GM12878 (cell line): ENCODE data around the gene PCLO. TPM values are rescaled to one million over a fixed set of nuclear protein-coding genes. Genes with fewer than 3 reads are reported as not detected.

ENCODE experiments used
- CHD2 ChIP-seq: IDR thresholded peaks from 2 replicates; pipeline ENCODE4 v1.6.1; 2011; ENCODE audit warnings: low read depth, low read length, improper control_type of control experiment, borderline replicate concordance
- E2F4 ChIP-seq: IDR thresholded peaks from 2 replicates; pipeline ENCODE4 v1.6.1; 2012; ENCODE audit warnings: low read depth, low read length, improper control_type of control experiment
- ETV6 ChIP-seq, 2 experiments: fragments of 450-650 bp in 1 of 2; IDR thresholded peaks in 1 of 2; conservative IDR thresholded peaks in 1 of 2; 2 replicates each; pipeline ENCODE4 v1.6.1; 2014; ENCODE audit warnings: antibody characterized with exemption in 1 of 2, borderline replicate concordance in 1 of 2, low read depth in 1 of 2, mild to moderate bottlenecking in 1 of 2, moderate library complexity in 1 of 2
- EZH2 ChIP-seq: IDR thresholded peaks from 2 replicates; pipeline ENCODE4 v1.6.1; 2012; ENCODE audit warnings: low read depth, mild to moderate bottlenecking, control low read depth, inconsistent platforms, low read length, borderline replicate concordance; ENCODE audit not compliant: control insufficient read depth
- FOXM1 ChIP-seq: IDR thresholded peaks from 2 replicates; pipeline ENCODE4 v1.6.1; 2012; ENCODE audit warnings: low read depth, mild to moderate bottlenecking, inconsistent platforms, low read length, moderate library complexity
- HDAC2 ChIP-seq: fragments of 200-600 bp; sonication (generic); IDR thresholded peaks from 2 replicates; pipeline ENCODE4 v1.6.1; 2017
- IKZF1 ChIP-seq: fragments of 450-650 bp; conservative IDR thresholded peaks from 2 replicates; pipeline ENCODE4 v1.6.1; 2017; ENCODE audit warnings: antibody characterized with exemption, mild to moderate bottlenecking
- MEF2B ChIP-seq: fragments of 450-650 bp; IDR thresholded peaks from 2 replicates; pipeline ENCODE4 v1.6.1; 2018; ENCODE audit warnings: mild to moderate bottlenecking, moderate library complexity; ENCODE audit not compliant: partially characterized antibody, poor library complexity, severe bottlenecking
- NFXL1 ChIP-seq: fragments of 450-650 bp; IDR thresholded peaks from 2 replicates; pipeline ENCODE4 v1.6.1; 2017; ENCODE audit warnings: antibody characterized with exemption, mild to moderate bottlenecking, borderline replicate concordance
- PAX8 ChIP-seq: fragments of 450-650 bp; IDR thresholded peaks from 2 replicates; pipeline ENCODE4 v1.6.1; 2017; ENCODE audit warnings: mild to moderate bottlenecking, moderate library complexity
- PML ChIP-seq: IDR thresholded peaks from 2 replicates; pipeline ENCODE4 v1.6.1; 2012; ENCODE audit warnings: low read length, inconsistent platforms
- POLR2AphosphoS5 ChIP-seq: IDR thresholded peaks from 2 replicates; pipeline ENCODE4 v1.6.1; 2011; ENCODE audit warnings: mild to moderate bottlenecking, low read length, inconsistent platforms
- RAD21 ChIP-seq: IDR thresholded peaks from 2 replicates; pipeline ENCODE4 v1.6.1; 2011; ENCODE audit warnings: mild to moderate bottlenecking, low read depth, low read length, moderate library complexity; ENCODE audit not compliant: insufficient read depth
- RELA ChIP-seq: fragments of 450-650 bp; IDR thresholded peaks from 2 replicates; pipeline ENCODE4 v1.8.0; 2014; ENCODE audit warnings: borderline replicate concordance; ENCODE audit not compliant: partially characterized antibody
- SUPT20H ChIP-seq: IDR thresholded peaks from 2 replicates; pipeline ENCODE4 v1.6.1; 2011; ENCODE audit warnings: low read depth, mild to moderate bottlenecking, low read length, moderate library complexity, borderline replicate concordance; ENCODE audit not compliant: control insufficient read depth
- TBL1XR1 ChIP-seq: IDR thresholded peaks from 2 replicates; pipeline ENCODE4 v1.6.1; 2012; ENCODE audit warnings: low read depth, low read length, improper control_type of control experiment
- TCF7 ChIP-seq: IDR thresholded peaks from 2 replicates; pipeline ENCODE4 v1.6.1; 2014; ENCODE audit warnings: antibody characterized with exemption, borderline replicate concordance
- ZNF622 ChIP-seq: fragments of 450-650 bp; IDR thresholded peaks from 2 replicates; pipeline ENCODE4 v1.6.1; 2017; ENCODE audit warnings: mild to moderate bottlenecking, inconsistent platforms
- polyA plus RNA-seq, 11 experiments: library from polyadenylated mRNA; depleted of rRNA in 4 of 11; unstranded in 6 of 11; stranded (reverse) in 5 of 11; fragments of >200 nt; fragmentation: Nextera tagmentation in 4 of 11; fragmentation: Illumina TruSeq in 1 of 11; extraction: Ambion mirVana in 4 of 11; extraction: Trizol in 1 of 11; gene quantifications; 1 replicate in 1 of 11; 2 replicates in 10 of 11; pipeline versions ENCODE4 v1.2.1 to v1.2.3, GENCODE V29; 2011 to 2016; ENCODE audit warnings: inconsistent platforms in 2 of 11, missing spikeins in 2 of 11, low read depth in 1 of 11
- total RNA-seq, 4 experiments: library from RNA; depleted of rRNA in 3 of 4; stranded (reverse); fragments of >200 nt in 3 of 4; fragmentation: Illumina TruSeq in 1 of 4; extraction: Trizol in 1 of 4; gene quantifications; 2 replicates each; pipeline versions ENCODE4 v1.2.1 to v1.2.3, GENCODE V29; 2013 to 2021
- TF ChIP-seq, protein P1 (sequence below): fragments of 450-650 bp; IDR thresholded peaks from 2 replicates; pipeline ENCODE4 v1.6.1; 2016; ENCODE audit warnings: mild to moderate bottlenecking
- TF ChIP-seq, protein P2 (sequence below): fragments of 450-650 bp; conservative IDR thresholded peaks from 2 replicates; pipeline ENCODE4 v1.6.1; 2017; ENCODE audit warnings: mild to moderate bottlenecking, moderate library complexity
- TF ChIP-seq, protein P3 (sequence below): IDR thresholded peaks from 2 replicates; pipeline ENCODE4 v1.6.1; 2012; ENCODE audit warnings: improper control_type of control experiment, low read depth, low read length; ENCODE audit not compliant: insufficient replicate concordance

The PCLO gene
- total and polyA plus RNA-seq, 10 of the 15 experiments (the other 5 are each of a cell fraction or from before 2014, with no cell fraction given), result 0.01 to 0.08 (median 0.03) TPM; not detected in 6

DNA sequence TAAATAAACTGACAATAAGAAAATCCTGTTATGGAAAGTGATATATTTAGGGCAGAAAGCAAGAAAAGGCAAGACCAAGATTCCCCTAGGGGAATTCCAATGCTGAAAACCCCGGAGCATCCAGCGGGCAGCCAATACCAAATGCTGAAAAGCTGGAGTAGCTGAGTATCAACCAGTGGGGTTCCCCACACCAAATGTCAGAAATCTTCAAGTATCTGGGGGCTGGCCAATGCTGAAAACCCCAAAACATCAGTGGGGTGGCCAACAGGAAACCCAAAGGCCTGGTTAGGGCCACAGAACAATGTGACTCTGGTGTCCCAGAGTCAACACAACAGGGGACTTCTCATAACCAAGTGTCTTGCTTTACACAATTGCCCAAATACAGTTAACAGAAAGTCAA lies 447.3 kb downstream of the PCLO start (continued):
- TF ChIP-seq RELA (peak; percentile 32), TBL1XR1 (no peak), HDAC2 (no peak), FOXM1 (0 out of 2 replicates have a peak, but pooled peaks have one; percentile 53), IKZF1 (peak; percentile 62), MEF2B (no peak), ZNF622 (no peak), SUPT20H (no peak), ETV6 (conservative IDR thresholded peaks at IDR 0.05 in 1 of 2, IDR thresholded peaks at IDR 0.05 in 1 of 2; ENCODE audit: borderline replicate concordance in 1 of 2, low read depth in 1 of 2) (no peak), EZH2 (no peak), PML (no peak), POLR2AphosphoS5 (no peak), PAX8 (no peak), CHD2 (no peak), RAD21 (no peak), NFXL1 (no peak), TCF7 (no peak), E2F4 (no peak)
- TF ChIP-seq, protein P1, sequence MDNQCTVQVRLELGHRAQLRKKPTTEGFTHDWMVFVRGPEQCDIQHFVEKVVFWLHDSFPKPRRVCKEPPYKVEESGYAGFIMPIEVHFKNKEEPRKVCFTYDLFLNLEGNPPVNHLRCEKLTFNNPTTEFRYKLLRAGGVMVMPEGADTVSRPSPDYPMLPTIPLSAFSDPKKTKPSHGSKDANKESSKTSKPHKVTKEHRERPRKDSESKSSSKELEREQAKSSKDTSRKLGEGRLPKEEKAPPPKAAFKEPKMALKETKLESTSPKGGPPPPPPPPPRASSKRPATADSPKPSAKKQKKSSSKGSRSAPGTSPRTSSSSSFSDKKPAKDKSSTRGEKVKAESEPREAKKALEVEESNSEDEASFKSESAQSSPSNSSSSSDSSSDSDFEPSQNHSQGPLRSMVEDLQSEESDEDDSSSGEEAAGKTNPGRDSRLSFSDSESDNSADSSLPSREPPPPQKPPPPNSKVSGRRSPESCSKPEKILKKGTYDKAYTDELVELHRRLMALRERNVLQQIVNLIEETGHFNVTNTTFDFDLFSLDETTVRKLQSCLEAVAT, result no peak
- TF ChIP-seq, protein P2, sequence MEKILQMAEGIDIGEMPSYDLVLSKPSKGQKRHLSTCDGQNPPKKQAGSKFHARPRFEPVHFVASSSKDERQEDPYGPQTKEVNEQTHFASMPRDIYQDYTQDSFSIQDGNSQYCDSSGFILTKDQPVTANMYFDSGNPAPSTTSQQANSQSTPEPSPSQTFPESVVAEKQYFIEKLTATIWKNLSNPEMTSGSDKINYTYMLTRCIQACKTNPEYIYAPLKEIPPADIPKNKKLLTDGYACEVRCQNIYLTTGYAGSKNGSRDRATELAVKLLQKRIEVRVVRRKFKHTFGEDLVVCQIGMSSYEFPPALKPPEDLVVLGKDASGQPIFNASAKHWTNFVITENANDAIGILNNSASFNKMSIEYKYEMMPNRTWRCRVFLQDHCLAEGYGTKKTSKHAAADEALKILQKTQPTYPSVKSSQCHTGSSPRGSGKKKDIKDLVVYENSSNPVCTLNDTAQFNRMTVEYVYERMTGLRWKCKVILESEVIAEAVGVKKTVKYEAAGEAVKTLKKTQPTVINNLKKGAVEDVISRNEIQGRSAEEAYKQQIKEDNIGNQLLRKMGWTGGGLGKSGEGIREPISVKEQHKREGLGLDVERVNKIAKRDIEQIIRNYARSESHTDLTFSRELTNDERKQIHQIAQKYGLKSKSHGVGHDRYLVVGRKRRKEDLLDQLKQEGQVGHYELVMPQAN, result no peak
- TF ChIP-seq, protein P3, sequence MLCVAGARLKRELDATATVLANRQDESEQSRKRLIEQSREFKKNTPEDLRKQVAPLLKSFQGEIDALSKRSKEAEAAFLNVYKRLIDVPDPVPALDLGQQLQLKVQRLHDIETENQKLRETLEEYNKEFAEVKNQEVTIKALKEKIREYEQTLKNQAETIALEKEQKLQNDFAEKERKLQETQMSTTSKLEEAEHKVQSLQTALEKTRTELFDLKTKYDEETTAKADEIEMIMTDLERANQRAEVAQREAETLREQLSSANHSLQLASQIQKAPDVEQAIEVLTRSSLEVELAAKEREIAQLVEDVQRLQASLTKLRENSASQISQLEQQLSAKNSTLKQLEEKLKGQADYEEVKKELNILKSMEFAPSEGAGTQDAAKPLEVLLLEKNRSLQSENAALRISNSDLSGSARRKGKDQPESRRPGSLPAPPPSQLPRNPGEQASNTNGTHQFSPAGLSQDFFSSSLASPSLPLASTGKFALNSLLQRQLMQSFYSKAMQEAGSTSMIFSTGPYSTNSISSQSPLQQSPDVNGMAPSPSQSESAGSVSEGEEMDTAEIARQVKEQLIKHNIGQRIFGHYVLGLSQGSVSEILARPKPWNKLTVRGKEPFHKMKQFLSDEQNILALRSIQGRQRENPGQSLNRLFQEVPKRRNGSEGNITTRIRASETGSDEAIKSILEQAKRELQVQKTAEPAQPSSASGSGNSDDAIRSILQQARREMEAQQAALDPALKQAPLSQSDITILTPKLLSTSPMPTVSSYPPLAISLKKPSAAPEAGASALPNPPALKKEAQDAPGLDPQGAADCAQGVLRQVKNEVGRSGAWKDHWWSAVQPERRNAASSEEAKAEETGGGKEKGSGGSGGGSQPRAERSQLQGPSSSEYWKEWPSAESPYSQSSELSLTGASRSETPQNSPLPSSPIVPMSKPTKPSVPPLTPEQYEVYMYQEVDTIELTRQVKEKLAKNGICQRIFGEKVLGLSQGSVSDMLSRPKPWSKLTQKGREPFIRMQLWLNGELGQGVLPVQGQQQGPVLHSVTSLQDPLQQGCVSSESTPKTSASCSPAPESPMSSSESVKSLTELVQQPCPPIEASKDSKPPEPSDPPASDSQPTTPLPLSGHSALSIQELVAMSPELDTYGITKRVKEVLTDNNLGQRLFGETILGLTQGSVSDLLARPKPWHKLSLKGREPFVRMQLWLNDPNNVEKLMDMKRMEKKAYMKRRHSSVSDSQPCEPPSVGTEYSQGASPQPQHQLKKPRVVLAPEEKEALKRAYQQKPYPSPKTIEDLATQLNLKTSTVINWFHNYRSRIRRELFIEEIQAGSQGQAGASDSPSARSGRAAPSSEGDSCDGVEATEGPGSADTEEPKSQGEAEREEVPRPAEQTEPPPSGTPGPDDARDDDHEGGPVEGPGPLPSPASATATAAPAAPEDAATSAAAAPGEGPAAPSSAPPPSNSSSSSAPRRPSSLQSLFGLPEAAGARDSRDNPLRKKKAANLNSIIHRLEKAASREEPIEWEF, result no peak
